Ureter (tissue), 1 donor: Measurements from ENCODE around the gene RTN4RL1. TPM values are rescaled to one million over a fixed set of nuclear protein-coding genes. Genes with fewer than 3 reads are reported as not detected.

Experiments used
- DNase-seq: peaks from one replicate; pipeline ENCODE4 v3.0.0-alpha.2; 2020; ENCODE audit warnings: low spot score
- total RNA-seq: library from RNA; stranded (reverse); gene quantifications from one replicate; pipeline ENCODE4 v1.2.4, GENCODE V29; 2023
- donor health status: DM: yes; HTN: yes; CAD: no.

The RTN4RL1 gene
- total RNA-seq, 1 donor from 2014 or later = 6.7 TPM

DNA sequence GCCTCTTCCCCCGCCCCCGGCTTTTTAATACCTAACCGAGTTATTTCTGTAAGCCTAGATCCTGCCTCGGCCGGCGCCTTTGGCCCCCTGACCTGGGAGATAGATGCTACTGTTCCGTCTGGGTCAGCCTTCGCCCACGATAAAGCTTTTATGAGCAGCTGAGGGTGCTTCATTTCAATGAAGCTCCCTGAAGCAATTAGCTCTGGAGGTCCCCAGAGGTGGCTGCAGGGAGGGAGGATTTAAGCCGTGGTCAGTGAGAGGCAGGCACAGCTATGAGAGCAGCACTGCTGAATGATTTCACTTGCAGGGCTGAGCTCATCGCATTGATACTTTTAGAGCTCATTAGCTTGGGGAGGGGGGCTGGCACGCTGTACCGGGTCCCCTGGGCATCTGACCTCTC, 105.9 kb downstream of the RTN4RL1 start:
- DNase-seq = no peak

DNA sequence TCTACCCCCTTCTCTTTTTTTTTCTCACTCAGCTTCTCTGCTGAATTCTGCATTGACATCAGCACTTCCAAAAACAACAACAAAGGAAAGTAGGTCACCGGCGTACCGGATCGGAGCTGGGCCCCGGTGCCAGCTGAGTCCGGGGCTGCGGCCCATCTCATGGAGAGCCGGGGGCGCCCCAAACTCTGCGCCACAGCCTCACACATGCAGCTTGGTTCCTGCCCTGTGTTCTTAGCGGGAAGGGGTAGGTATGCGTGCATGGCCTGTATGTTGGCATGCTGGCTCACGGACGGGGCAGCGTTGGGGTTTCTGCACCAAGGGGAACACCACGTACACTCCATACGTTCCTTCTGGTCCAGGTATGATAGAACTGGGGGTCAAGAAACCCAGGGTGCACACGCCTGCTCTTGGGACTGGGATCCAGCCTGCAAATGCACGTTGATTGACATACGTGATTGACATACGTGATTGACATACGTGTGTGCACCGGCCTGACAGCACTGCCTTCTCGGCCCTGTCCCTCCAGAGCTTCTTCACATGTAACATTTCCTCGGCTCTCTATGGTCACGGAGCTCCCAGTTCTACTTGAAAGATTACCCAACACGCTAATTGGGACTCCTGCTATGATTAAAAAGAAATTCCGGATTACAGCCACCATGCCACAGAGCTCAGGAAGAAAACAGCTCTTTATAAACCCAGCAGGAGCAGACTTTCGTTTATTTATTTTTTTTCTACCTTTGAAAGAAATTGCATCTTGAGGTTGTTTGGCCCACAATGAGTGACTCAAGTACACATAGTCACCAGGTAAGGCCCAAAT, 106.6 kb downstream of the RTN4RL1 start:
- no peak for DNase-seq

DNA sequence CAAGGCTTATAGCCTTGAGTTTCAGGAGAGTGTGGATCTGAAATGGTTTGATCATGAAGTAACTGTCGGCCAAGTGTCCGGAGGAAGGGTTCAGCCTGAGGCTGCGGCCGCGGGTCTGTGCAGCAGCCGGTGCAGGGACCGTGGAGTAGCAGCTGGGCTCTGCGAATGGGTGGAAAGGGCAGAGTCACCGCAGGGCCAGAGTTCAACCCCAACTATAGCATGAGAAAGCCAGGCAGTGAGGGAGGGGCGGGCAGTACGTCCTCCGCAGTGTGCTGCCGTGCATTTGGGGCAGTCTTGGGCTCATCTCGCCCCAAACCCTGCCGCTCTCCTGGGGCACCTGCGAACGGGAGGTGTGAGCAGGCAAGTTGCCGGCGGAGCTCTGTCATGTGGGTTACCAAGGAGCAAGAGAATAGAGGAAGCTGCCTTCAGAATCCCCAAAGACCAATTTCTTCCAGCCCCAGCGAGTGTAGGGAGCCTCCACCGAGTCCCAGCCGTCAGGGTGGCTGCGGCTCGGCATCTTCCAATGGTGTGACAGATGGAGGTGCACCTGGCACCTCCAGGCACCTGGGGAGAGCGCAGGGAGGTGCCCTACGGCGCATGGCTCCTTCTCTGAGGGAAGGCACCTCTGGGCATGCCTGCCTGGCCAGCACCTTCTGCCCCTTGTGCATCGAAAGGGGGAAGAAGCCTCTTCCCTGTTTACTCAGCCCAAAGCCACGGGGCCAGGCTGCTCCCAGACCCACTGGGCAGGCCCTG, 108.0 kb downstream of the RTN4RL1 start:
- DNase-seq = no peak

DNA sequence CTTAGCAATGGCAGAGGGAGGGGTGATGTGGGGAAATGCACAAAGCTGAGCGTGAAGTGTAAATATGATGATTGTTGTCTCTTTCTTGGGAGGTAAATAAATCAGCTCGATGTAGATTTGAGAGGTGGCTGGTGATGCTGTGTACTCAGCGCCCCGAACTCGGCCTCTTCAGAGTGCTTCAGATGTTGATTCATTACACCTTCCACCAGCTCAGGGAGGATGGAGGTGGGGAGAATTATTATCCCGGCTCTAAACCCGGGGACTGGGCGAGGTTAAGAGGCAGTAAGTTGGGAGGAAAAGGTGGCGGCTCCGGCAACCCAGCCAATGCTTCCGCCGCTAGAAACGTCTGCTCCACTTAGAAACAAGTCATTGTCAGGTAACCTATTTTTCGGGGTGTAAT, 108.8 kb downstream of the RTN4RL1 start:
- no peak for DNase-seq

DNA sequence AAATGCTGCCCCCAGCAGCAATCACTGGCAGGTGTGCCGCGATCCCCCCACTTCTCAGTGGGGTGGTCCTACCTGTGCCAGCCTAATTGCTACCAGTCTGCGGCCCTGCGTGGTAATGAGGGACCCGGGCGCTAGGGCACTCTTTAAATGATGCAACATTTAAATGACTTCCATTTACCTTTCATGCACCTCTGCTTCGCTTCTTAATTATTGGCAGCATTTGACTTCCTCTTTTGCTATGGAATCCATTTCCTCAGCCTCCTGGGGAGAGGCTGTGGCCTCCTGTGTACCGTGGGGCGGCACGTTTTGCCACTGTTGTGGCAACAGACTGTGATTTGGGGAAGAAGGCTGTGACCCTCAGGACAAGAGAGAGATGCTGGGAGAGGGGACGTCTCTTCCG, 109.2 kb downstream of the RTN4RL1 start:
- no peak for DNase-seq

DNA sequence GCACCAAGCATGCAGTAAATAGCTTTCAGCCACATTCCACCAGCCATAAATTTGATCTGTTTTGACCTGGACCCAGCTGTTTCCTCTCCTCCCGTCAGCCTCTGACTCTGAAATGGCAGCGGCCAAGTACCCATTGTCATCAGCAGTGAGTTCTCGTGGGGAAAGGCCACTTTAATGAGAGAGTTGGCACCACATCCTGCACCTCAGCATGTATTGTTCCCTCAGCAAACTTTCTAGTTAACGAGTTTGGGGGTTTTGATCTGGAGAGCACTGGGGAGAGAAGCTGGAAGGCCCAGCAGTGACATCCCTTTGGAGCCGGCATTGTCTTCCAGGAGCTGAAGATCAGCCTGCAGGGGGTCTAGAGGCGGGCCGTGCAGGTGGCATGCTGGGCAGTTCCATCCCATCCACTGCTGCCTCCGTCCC, 110.5 kb downstream of the RTN4RL1 start:
- DNase-seq = no peak

DNA sequence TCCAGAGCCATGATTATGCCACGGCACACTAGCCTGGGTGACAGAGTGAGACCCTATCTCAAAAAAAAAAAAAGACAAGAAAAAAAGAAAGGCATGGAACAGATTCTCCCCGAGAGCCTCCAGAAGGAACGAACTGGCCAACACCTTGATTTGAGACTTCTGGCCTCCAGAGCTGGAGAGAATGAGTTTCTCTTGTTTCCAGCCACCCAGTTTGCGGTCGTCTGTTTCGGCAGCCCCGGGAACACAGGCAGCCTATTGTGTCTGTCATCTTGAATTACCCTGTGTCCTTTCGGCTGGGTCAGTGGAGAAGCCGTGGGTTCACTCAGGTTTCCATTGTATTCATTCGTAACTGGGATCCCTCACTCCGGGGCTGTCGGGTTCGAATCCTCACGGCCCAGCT, 111.4 kb downstream of the RTN4RL1 start:
- no peak for DNase-seq

DNA sequence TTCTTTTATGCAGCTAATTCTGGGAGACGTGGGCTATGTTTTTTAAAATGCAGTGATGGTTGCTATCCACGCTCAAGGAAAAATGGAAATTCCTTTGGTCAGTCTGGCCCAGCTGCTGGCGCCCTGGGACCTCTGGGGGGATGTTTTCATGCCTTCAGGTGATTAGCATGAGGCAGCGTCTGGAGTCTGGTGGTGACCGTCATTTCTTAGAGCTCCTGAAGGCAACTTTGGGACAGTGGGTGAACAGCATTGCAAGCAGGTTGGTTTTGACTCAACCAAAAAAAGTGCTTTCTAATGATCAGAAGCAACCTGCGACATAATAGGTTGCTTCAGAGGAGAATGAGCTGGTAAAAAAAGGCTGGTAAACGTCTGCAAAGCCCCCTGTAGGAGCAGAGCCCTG, 113.0 kb downstream of the RTN4RL1 start:
- DNase-seq = no peak

DNA sequence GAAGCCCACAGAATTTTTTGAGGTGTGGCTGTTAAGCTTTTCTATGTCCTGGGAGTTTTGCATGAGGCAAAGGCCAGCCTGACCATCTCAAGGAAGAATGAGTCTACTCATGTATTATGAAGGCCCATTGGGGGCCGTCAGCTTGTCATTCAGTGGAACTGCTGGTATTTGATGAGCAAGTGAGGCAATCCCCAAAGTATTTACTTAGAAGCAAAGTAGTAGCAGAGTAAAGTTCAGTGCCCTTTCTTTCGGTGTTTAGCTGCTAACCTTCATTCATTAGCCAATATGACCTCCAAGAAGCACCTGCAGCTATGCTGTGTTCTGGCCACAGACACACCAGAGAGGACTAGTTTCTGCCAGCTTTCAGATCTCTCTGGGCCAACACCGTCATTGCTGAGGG, 115.1 kb downstream of the RTN4RL1 start:
- no peak for DNase-seq

DNA sequence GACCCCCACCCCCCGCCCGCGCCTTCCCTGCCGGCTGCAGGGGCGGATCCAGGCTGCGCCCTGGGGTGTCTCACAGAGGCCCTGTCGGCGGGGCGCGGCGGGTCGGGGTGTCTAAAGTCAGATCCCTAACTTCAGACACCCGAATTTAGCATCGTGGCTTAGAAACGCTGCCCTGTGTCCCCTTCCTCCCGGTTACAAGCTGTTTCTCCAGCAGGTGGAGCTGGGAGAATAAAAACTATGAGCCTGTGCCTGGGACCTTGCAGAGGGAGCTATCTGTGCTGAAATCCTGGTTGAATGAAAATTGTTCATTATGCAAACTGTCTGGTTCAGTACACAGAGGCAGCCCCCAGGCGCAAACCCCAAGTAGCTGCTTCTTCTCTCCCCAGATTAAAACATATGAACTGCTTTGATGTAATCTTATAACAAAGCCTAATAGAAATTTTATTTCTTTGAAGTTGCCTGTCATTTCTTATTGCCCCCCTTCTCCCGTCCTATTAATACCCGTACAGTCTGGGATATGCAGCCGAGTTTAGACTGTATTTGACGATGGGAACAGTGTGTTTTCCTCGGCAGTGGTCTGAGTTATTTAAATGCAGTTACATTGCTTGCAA, 116.3 kb downstream of the RTN4RL1 start:
- DNase-seq = peak; percentile 81

DNA sequence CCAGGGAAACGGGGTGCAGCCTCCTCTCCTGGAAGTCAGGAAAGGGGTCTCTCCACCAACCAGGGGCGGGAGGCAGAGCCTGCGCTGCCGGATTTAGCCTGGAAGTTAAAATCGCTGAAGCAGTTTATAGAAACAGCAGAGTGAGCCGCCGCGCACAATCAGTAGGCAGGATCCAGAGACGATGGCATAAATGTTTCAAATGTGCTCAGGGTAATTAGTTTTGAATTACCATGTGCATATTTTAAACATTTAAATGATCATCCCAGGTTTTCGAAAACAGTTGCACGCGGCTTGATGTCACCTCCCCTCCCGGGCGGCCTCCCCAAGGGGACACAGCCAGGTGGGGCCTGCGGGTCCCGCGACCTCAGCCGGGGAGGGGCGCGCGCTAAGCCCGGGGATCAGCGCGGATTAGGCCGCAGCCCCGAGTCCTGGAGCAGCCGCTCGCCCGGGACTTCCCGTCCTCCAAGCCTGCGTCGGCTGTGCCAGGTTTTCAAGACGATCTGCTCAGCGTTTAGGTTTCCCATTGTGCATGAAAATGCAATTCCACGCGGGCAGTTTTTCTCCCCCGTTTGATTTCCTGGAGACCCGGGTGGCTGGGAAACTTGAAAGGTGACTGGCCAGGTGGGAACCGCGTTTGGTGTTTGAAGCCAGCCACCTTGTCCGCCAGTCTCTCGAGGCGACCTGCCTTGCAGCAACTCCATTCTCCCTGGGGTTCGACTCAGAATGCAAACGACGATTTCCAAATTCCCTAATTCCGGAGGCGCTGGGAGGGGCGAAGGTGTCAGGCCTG, 117.0 kb downstream of the RTN4RL1 start:
- no peak for DNase-seq

DNA sequence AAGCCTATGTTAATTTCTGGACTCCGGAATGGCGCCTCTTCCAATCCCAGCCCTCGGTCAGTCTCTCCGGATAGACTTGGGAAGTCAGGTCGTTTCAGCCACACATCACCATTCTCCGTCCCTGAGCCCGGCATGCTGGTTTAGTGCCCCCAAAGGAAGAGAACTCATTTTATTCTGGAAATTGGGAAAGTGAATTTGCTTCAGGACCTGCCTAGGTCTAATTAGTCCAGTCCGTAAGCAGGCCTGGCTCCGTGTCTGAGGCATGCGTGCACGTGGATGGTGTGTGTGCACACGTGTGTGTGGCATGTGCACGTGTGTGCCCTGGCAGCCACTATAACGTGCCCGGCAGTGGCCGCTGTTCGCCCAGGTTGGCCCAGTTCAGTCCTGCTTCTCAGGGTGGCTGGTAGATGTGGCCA, 117.9 kb downstream of the RTN4RL1 start:
- no peak for DNase-seq

DNA sequence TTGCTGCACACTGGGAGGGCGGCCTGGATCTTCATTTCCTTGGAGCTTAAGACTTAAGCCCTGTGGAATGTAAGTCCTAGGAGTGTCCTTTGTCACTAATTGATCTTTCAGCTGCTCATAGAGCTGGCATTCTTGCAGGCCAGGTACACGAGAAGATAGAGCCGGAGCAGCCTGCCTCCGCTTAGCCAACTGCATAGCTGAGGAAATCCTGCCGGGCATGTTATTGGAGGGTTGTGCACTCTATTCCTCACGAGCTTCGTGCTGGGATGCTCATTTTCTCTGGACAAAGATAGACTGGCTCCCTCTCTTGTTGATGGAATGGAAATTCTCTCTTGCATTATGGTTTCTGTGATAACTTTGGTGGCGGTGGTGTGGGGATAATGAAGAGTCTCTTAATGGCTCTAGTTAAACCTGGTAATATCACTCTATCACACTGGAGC, 118.5 kb downstream of the RTN4RL1 start:
- DNase-seq = no peak

DNA sequence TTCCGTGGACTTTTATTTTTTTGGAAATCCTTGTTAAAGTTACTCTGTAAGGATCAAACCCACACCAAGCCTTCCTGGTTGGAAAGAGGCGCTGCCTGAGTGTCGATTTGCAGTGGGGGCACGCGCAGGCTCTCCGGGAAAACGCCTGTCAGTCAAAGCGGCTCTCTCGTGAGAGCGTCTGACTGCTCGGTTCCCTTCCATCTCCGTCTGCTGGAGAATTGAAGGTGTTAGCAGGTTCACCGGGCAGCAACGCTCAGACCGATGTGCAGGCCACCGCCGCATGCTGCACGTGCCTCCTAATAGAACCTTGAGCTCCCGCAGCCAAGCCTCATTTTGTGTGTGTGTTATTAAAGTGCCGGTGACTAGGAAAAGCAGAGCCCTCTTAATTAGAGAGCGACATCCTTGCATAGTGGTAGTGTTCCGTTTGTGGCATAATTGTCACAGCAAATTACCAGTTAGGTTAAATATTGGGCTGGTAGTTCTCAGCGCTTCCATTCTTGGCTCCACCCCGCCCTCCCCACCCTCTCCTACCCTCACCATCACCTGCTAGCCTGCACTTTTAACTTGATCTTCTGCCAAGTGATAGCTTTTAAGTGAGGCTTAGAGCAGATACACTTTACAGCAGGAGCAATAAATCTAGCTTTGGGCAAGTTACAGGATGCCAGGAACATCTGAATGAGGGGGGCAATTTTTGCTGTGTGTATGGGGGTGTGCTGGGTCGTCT, 119.8 kb downstream of the RTN4RL1 start:
- DNase-seq = no peak

DNA sequence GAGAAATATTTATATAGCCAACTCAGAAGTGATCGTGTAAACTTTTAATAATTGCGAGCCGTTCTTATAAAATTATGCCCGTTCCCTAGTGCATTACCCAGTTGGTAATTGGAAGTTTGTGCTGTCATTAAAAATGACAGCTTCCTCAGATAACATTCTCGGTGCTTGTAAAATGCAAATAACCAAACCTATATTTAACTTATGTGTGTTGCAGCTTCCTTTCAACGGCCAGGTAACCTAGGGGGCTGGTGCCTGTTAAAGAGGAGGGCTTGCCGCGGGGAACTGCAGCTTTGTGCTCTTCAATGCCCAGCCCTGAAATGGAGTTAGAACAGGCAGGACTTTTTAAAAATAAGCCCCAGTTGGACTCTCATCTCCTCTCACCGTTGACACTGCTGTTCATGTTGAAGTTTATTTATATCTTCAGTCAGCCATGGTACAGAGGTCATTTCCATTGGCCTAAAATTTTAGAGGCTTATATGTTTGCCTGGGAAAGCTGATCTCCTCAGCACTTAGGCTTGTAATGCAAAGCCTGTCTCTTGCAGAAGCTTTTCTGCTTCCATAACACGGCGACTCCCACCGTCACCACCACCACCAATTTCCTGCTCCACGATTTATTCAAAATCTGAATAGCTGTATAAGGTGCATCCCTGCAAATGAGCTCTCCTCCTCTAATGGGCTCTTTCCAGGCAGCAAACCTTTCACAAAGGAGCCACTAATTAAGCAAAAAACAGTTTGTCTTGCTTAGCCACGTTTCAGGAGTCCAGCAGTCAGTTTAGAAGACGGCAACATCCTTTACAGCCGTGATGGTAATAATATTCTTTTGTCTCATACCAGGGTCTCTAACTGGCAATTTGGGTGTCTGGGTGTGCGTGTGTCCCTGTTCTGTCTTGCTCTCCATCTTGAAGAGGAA, 120.6 kb downstream of the RTN4RL1 start:
- DNase-seq = no peak

DNA sequence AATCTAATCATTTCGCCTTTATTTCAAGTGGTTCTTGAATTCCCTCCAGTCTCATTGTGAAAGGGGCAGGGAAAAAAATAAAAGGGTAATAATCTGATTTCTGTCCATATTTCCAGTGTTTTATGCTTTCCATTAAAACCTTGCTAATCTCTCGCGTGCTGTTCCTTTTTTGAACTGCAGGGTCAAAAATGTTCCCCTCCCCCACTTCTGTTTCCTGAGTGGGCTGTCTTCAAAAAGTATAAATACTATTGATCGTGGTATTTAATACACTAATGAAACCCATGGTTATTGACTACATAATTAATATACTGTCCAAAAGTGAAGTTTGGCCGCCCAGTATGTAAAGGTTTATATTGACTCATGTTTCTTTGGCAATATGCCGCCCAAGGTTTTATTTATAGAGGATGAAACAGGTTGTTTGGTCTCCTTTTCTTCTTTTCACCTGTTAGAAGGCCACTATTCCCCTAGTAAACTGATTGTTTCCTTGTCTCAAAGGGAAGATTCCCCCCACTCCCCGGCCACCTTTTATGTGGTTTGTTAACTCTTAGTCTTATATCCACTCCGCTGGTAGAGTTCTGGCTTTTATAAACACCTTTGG, 125.6 kb downstream of the RTN4RL1 start:
- no peak for DNase-seq

DNA sequence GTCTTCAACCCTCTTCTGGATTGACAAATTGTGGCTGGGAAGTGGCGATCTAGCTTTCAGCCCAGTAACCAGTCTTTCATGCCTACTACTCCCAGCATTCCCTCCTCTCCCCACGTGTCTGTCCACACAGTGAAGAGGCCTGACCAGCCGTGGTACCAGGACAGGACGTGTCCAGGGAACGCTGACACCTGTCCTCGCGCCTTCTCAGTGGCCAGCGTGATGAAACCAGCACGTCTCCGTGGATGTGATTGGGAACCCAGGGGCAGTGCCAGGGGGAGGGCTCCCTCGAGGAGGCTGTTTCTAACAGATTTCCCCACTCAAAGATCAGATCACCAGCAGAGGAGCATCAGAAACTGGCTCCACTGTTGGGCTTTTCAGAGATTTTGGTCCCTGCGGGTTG, 126.3 kb downstream of the RTN4RL1 start:
- no peak for DNase-seq

DNA sequence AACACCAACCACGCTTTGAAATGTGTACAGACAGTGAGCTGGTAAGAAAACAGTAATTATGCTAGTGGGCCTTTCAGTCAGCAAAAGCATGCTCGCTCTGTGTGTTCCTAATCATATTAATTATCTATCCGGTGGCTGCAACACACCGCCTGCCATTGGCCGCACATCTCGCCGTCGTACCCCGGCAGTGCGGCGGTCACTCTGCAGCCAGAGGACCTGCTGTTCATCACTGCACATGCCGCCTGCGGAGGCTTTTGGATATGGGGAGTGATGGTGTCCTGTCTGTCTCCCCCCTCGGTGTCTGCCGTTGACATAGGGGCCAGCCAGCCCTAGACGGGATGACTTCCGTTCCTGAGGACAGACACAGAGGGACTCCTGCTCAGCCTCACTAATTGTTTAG, 126.8 kb downstream of the RTN4RL1 start:
- DNase-seq = no peak

DNA sequence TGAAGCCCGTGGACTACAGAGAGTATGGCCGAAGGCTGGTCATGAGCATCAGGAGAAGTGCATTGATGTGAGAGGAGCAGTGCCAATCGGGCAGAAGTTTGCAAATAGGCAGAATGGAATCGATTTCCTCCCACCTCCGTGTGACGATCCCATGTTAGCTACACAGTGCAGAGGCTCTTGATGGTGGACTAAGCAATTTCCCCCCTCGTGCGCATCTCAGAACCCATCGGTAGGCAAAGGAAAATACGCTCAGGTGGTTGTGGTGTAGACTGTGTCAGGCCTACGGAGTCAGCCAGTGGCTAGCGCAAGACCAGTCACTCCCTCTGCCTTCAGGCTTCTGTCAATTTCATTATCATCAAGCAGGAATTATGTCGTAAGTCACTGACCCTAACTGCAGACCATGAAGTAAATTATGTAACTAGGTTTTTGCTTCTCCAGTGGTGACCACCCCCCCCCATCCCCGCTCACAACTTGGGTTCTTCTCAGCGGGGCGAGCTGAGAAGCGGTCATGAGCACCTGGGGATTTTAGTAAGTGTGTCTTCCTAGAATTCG, 128.0 kb downstream of the RTN4RL1 start:
- no peak for DNase-seq
